PFSK-1 (cell line): ENCODE results near the gene SBF1.

Experiments used
- FOXP2 ChIP-seq: optimal IDR thresholded peaks from 2 replicates; pipeline ENCODE3; 2011; ENCODE audit warnings: borderline replicate concordance, control low read depth, inconsistent platforms; ENCODE audit not compliant: insufficient read depth; ENCODE audit errors: extremely low read length, extremely low read depth
- POLR2AphosphoS5 ChIP-seq: IDR thresholded peaks from 2 replicates; pipeline ENCODE4 v1.6.1; 2012; ENCODE audit warnings: low read depth, mild to moderate bottlenecking, control low read depth, low read length, moderate library complexity
- TF ChIP-seq, protein P1 (sequence below), 2 experiments: IDR thresholded peaks; 2 replicates each; pipeline versions ENCODE4 v1.6.1 to v1.8.0; 2011 to 2012; ENCODE audit warnings: low read depth in 2 of 2, low read length in 2 of 2, control low read depth in 1 of 2, inconsistent platforms in 1 of 2, mild to moderate bottlenecking in 1 of 2, moderate library complexity in 1 of 2; ENCODE audit not compliant: insufficient read depth in 1 of 2

- no peak for TF ChIP-seq POLR2AphosphoS5
- TF ChIP-seq, protein P1, sequence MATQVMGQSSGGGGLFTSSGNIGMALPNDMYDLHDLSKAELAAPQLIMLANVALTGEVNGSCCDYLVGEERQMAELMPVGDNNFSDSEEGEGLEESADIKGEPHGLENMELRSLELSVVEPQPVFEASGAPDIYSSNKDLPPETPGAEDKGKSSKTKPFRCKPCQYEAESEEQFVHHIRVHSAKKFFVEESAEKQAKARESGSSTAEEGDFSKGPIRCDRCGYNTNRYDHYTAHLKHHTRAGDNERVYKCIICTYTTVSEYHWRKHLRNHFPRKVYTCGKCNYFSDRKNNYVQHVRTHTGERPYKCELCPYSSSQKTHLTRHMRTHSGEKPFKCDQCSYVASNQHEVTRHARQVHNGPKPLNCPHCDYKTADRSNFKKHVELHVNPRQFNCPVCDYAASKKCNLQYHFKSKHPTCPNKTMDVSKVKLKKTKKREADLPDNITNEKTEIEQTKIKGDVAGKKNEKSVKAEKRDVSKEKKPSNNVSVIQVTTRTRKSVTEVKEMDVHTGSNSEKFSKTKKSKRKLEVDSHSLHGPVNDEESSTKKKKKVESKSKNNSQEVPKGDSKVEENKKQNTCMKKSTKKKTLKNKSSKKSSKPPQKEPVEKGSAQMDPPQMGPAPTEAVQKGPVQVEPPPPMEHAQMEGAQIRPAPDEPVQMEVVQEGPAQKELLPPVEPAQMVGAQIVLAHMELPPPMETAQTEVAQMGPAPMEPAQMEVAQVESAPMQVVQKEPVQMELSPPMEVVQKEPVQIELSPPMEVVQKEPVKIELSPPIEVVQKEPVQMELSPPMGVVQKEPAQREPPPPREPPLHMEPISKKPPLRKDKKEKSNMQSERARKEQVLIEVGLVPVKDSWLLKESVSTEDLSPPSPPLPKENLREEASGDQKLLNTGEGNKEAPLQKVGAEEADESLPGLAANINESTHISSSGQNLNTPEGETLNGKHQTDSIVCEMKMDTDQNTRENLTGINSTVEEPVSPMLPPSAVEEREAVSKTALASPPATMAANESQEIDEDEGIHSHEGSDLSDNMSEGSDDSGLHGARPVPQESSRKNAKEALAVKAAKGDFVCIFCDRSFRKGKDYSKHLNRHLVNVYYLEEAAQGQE (IDR thresholded peaks at IDR 0.05; ENCODE audit: insufficient read depth in 1 of 2, low read depth in 2 of 2, low read length in 2 of 2): no peak
- no peak for TF ChIP-seq FOXP2
These were observed 1.7 kb downstream of the SBF1 start for GRCh38 chr22:50473088-50473487.
